A549 (cell line): ENCODE results near the gene EGFLAM.

Experiments used
- CTCF ChIP-seq: fragments of >200 bp; sonication (Bioruptor Twin); formaldehyde crosslinking; IDR thresholded peaks from 3 replicates; pipeline ENCODE4 v1.5.1; 2016
- ZSCAN20 ChIP-seq: fragments of 250-450 bp; sonication (Bioruptor Pico); IDR thresholded peaks from 2 replicates; pipeline ENCODE4 v1.8.0; 2022; ENCODE audit warnings: mild to moderate bottlenecking, moderate library complexity

DNA sequence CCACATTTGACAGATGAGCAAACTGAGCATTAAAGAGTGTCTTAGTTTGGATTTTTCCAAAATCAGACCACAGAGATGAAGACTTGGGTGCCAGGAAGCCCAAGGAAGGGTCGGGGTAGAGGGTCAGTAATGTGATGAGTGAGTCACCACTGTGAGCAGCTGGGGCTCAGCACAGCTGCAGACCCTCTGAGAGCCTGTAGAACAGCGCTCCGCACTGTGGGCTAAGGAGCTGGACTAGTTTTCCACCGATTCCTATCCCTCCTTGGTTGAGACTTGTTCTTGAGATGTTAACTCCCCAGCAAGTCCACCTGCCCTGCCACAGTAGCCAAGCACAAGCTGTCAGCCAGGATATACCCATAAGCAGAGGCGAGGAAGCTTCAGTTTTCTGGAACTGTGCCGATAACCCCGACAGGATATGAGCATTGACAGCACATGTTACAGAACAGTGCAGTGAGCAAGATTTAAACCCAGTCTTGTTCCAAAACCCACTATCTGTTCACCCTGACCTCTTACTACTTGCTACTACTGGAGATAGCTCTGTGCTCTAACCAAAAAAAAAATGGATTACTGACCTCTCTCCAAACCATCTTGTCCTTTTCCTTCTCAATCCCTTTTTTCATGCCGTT, 31.8 kb downstream of the EGFLAM start:
- TF ChIP-seq CTCF (no peak), ZSCAN20 (no peak)
